ENCODE data around the gene MSH4.
"Not testable (repeated sequence)": the region's sequence is repeated elsewhere in the genome, so short reads cannot be mapped to it uniquely, and the experiment has no call there.

GRCh38 chr1:75757210-75757609 lies 39.5 kb upstream of the MSH4 start:
- TF ChIP-seq POLR2A, CTCF (IDR thresholded peaks at IDR 0.05): not testable (repeated sequence)
